HEK293T (cell line): ENCODE measurements around the gene GMPR.

ENCODE experiments used
- ARNT ChIP-seq: fragments of 450-650 bp; IDR thresholded peaks from 2 replicates; pipeline ENCODE4 v1.6.1; 2017; ENCODE audit warnings: mild to moderate bottlenecking
- BHLHE40 ChIP-seq: fragments of 450-650 bp; IDR thresholded peaks from 2 replicates; pipeline ENCODE4 v1.6.1; 2016; ENCODE audit warnings: mild to moderate bottlenecking, moderate library complexity, borderline replicate concordance
- CTBP1 ChIP-seq: fragments of 450-650 bp; IDR thresholded peaks from 2 replicates; pipeline ENCODE4 v1.6.1; 2016; ENCODE audit warnings: borderline replicate concordance
- FOXK2 ChIP-seq: fragments of 450-650 bp; IDR thresholded peaks from 2 replicates; pipeline ENCODE4 v1.6.1; 2016; ENCODE audit warnings: mild to moderate bottlenecking
- LEF1 ChIP-seq: fragments of 450-650 bp; IDR thresholded peaks from 2 replicates; pipeline ENCODE4 v1.6.1; 2017; ENCODE audit warnings: mild to moderate bottlenecking, borderline replicate concordance
- NFRKB ChIP-seq: fragments of 450-650 bp; IDR thresholded peaks from 2 replicates; pipeline ENCODE4 v1.6.1; 2016; ENCODE audit warnings: mild to moderate bottlenecking, moderate library complexity
- SP1 ChIP-seq: fragments of 450-650 bp; IDR thresholded peaks from 2 replicates; pipeline ENCODE4 v1.6.1; 2017
- SUZ12 ChIP-seq: fragments of 450-650 bp; IDR thresholded peaks from 2 replicates; pipeline ENCODE4 v1.6.1; 2016; ENCODE audit warnings: mild to moderate bottlenecking
- TARDBP ChIP-seq: fragments of 450-650 bp; IDR thresholded peaks from 2 replicates; pipeline ENCODE4 v1.6.1; 2016
- ZNF384 ChIP-seq: fragments of 450-650 bp; IDR thresholded peaks from 2 replicates; pipeline ENCODE4 v1.6.1; 2016

GRCh38 chr6:16333580-16333979, 95.2 kb downstream of the GMPR start:
- no peak for TF ChIP-seq FOXK2
- no peak for TF ChIP-seq SUZ12
- no peak for TF ChIP-seq ZNF384
- no peak for TF ChIP-seq TARDBP
- no peak for TF ChIP-seq ARNT
- no peak for TF ChIP-seq SP1
- TF ChIP-seq CTBP1 = no peak
- no peak for TF ChIP-seq BHLHE40
- TF ChIP-seq LEF1 = no peak
- TF ChIP-seq NFRKB = no peak
